ENCODE data around the gene COPB1.

COPB1 gene

DNA sequence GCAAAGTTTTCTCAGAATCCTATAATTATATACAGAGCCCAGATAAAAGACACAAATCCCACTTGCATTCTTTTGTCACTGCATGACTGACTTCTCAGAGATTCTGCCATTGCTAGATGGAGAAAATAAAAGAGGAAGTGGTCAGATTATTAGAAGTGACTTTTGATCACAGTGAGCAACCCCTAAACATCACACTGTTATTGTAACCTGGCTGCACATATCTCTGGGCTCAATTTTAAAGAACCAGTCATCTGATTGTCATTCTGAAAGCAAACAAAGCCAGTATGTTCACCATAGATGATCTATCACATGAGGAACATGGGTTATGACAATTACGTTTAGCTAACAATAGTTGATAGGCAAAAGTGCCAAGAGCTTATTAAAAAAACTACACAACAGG, 47.8 kb downstream of the COPB1 start:
- Histone ChIP-seq H3K27me3 (ENCODE audit: insufficient read depth, low read depth) (no peaks in the 10 kb centered on the region), H3K79me2 (ENCODE audit: insufficient read depth, low read depth) (no peaks in the 10 kb centered on the region), H3K4me3 (IDR thresholded peaks at IDR 0.05; ENCODE audit: insufficient read depth, low read depth, low read length) (no peak overlapping the region), H3K9ac (no peak overlapping the region), H3K27ac (no peak overlapping the region), H4K20me1 (ENCODE audit: insufficient read depth) (0 out of 2 replicates have a peak, but pooled peaks cover 4% of the 10 kb centered on the region), H3K4me2 (no peak overlapping the region), H3K4me1 (ENCODE audit: low read depth, poor library complexity, severe bottlenecking) (peaks cover 5% of the 10 kb centered on the region), H2AFZ (ENCODE audit: low read depth) (no peak overlapping the region), H3K36me3 (ENCODE audit: insufficient read depth) (no peaks in the 10 kb centered on the region)
- TF ChIP-seq, protein P1, sequence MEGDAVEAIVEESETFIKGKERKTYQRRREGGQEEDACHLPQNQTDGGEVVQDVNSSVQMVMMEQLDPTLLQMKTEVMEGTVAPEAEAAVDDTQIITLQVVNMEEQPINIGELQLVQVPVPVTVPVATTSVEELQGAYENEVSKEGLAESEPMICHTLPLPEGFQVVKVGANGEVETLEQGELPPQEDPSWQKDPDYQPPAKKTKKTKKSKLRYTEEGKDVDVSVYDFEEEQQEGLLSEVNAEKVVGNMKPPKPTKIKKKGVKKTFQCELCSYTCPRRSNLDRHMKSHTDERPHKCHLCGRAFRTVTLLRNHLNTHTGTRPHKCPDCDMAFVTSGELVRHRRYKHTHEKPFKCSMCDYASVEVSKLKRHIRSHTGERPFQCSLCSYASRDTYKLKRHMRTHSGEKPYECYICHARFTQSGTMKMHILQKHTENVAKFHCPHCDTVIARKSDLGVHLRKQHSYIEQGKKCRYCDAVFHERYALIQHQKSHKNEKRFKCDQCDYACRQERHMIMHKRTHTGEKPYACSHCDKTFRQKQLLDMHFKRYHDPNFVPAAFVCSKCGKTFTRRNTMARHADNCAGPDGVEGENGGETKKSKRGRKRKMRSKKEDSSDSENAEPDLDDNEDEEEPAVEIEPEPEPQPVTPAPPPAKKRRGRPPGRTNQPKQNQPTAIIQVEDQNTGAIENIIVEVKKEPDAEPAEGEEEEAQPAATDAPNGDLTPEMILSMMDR (conservative IDR thresholded peaks at IDR 0.05; ENCODE audit: low read depth, low read length): no peak

DNA sequence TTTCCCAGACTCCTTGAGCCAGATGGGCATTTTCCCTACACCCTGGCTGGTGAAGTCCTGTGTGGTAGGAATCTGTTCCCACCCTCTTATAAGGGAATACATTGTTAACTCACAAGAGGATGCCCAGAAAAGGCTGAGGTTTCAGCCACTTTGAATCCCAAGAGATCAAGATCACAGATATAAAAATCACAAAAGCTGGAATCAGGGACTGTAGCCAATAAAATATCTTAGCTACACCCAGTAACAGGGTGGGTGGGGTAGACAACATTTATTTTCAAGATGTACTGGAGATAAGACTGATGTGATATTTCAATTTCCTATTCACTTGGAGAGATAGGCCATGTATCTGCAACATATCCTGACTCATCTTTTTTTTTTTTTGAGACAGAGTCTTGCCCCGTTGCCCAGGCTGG, 50.3 kb downstream of the COPB1 start:
- H4K20me1 ChIP-seq (ENCODE audit: insufficient read depth): no peaks in the 10 kb centered on the region
- H2AFZ ChIP-seq (ENCODE audit: low read depth): no peak overlapping the region
- peaks cover 14% of the 10 kb centered on the region for H3K4me1 ChIP-seq (ENCODE audit: low read depth, poor library complexity, severe bottlenecking)
- no peak overlapping the region for H3K4me3 ChIP-seq (IDR thresholded peaks at IDR 0.05; ENCODE audit: insufficient read depth, low read depth, low read length)
- no peak overlapping the region for H3K27ac ChIP-seq
- no peaks in the 10 kb centered on the region for H3K79me2 ChIP-seq (ENCODE audit: insufficient read depth, low read depth)
- no peak overlapping the region for H3K4me2 ChIP-seq
- H3K9ac ChIP-seq: no peak overlapping the region
- TF ChIP-seq, protein P1 (conservative IDR thresholded peaks at IDR 0.05; ENCODE audit: low read depth, low read length): no peak
- H3K27me3 ChIP-seq (ENCODE audit: insufficient read depth, low read depth): no peaks in the 10 kb centered on the region
- no peaks in the 10 kb centered on the region for H3K36me3 ChIP-seq (ENCODE audit: insufficient read depth)

GRCh38 chr11:14448240-14448639, 51.4 kb downstream of the COPB1 start:
- Histone ChIP-seq H2AFZ (ENCODE audit: low read depth) (no peak overlapping the region), H4K20me1 (ENCODE audit: insufficient read depth) (no peaks in the 10 kb centered on the region), H3K4me1 (ENCODE audit: low read depth, poor library complexity, severe bottlenecking) (peaks cover 14% of the 10 kb centered on the region), H3K4me3 (IDR thresholded peaks at IDR 0.05; ENCODE audit: insufficient read depth, low read depth, low read length) (no peak overlapping the region), H3K27ac (no peak overlapping the region), H3K79me2 (ENCODE audit: insufficient read depth, low read depth) (no peaks in the 10 kb centered on the region), H3K27me3 (ENCODE audit: insufficient read depth, low read depth) (no peaks in the 10 kb centered on the region), H3K9ac (no peak overlapping the region), H3K36me3 (ENCODE audit: insufficient read depth) (no peaks in the 10 kb centered on the region), H3K4me2 (no peak overlapping the region)
- TF ChIP-seq, protein P1 (conservative IDR thresholded peaks at IDR 0.05; ENCODE audit: low read depth, low read length): no peak

DNA sequence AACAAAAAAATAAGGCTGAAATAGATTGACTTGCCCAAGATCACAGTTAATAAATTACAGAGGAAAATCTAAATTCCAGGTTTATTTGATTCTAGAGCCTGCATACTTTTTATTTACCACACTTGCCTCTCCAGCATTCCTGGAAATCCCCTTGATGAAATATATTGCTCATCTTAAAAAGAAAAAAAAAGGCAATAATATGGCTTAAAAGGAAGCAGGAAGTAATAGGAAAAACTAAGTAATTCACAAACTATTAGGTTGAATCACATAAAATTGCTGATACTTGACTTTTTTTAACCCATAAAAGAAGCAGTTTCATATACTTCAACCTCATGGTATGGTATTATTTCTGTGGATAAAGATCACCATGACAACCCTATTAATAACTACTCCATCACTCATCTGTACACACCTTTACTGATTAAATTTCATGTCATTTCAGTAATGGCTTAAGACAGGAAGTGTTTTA, 52.9 kb downstream of the COPB1 start:
- H3K27ac ChIP-seq: no peak overlapping the region
- no peaks in the 10 kb centered on the region for H3K27me3 ChIP-seq (ENCODE audit: insufficient read depth, low read depth)
- no peak overlapping the region for H3K4me3 ChIP-seq (IDR thresholded peaks at IDR 0.05; ENCODE audit: insufficient read depth, low read depth, low read length)

More for the DNA sequence above, 52.9 kb downstream of the COPB1 start:
- Histone ChIP-seq H3K79me2 (ENCODE audit: insufficient read depth, low read depth) (no peaks in the 10 kb centered on the region), H4K20me1 (ENCODE audit: insufficient read depth) (no peaks in the 10 kb centered on the region), H3K4me1 (ENCODE audit: low read depth, poor library complexity, severe bottlenecking) (peaks cover 14% of the 10 kb centered on the region), H3K36me3 (ENCODE audit: insufficient read depth) (no peaks in the 10 kb centered on the region), H3K9ac (no peak overlapping the region), H3K4me2 (peak overlapping the region; percentile 13; the same call in 1 of the 2 replicates), H2AFZ (ENCODE audit: low read depth) (no peak overlapping the region)
- TF ChIP-seq, protein P1 (conservative IDR thresholded peaks at IDR 0.05; ENCODE audit: low read depth, low read length): no peak

All from KMS-11 (cell line).